Stimulated activated CD8-positive, alpha-beta memory T cell treated with anti-CD3 and anti-CD28 coated beads, Interleukin-7, amount 100 ng/mL, for 48 hours (primary cell): ENCODE data around the gene GNB1L.

Experiments
- DNase-seq, 2 donors: peaks; one replicate each; pipeline ENCODE4 v3.0.0-alpha.2; 2020; ENCODE audit warnings: low read depth in 1 of 2; ENCODE audit errors: extremely low read depth in 1 of 2

The GNB1L gene

GRCh38 chr22:19811811-19812771 lies 42.6 kb downstream of the GNB1L start:
- DNase-seq = no peak

- DNase-seq = no peak
These were observed 43.5 kb downstream of the GNB1L start for GRCh38 chr22:19811211-19811621.

- DNase-seq = no peak
These were observed 44.1 kb downstream of the GNB1L start for GRCh38 chr22:19810381-19811201.

- no peak for DNase-seq
These were observed 44.9 kb downstream of the GNB1L start for GRCh38 chr22:19809741-19810140.

GRCh38 chr22:19808873-19809478 lies 45.7 kb downstream of the GNB1L start:
- DNase-seq = no peak

GRCh38 chr22:19807914-19808872 lies 46.5 kb downstream of the GNB1L start:
- no peak for DNase-seq

- no peak for DNase-seq
These were observed 47.3 kb downstream of the GNB1L start for GRCh38 chr22:19807161-19807913.

GRCh38 chr22:19806213-19807160 lies 48.2 kb downstream of the GNB1L start:
- DNase-seq = no peak

GRCh38 chr22:19805821-19806212 lies 48.9 kb downstream of the GNB1L start:
- DNase-seq = no peak

- DNase-seq = no peak
These were observed 50.9 kb downstream of the GNB1L start for GRCh38 chr22:19803736-19804267.

- DNase-seq = no peak
These were observed 51.6 kb downstream of the GNB1L start for GRCh38 chr22:19802894-19803735.

GRCh38 chr22:19802001-19802893 lies 52.4 kb downstream of the GNB1L start:
- DNase-seq = no peak

GRCh38 chr22:19801340-19802000 lies 53.2 kb downstream of the GNB1L start:
- no peak for DNase-seq

- no peak for DNase-seq
These were observed 53.9 kb downstream of the GNB1L start for GRCh38 chr22:19800761-19801244.

GRCh38 chr22:19800306-19800705 lies 54.4 kb downstream of the GNB1L start:
- no peak for DNase-seq
